T follicular helper cell (primary cell): ENCODE measurements around the gene PPP1R15A.
A peak's percentile ranks its signal among the peaks of the same experiment; 100 is the strongest.
"Not testable (repeated sequence)": the region's sequence is repeated elsewhere in the genome, so short reads cannot be mapped to it uniquely, and the experiment has no call there.

ENCODE experiments used
- DNase-seq: peaks from one replicate; pipeline ENCODE4 v3.0.0-alpha.2; 2020; ENCODE audit warnings: low read depth

PPP1R15A gene

GRCh38 chr19:48881741-48882657 is 9.8 kb downstream of the PPP1R15A start:
- no peak for DNase-seq

- no peak for DNase-seq
Measured at GRCh38 chr19:48883726-48884125, 11.5 kb downstream of the PPP1R15A start.

GRCh38 chr19:48887861-48888612 is 15.8 kb downstream of the PPP1R15A start:
- DNase-seq, result no peak

GRCh38 chr19:48889496-48889895 is 17.3 kb downstream of the PPP1R15A start:
- DNase-seq, result not testable (repeated sequence)

- DNase-seq, result no peak
Measured at GRCh38 chr19:48890551-48890950, 18.3 kb downstream of the PPP1R15A start.

GRCh38 chr19:48895226-48895625 is 23.0 kb downstream of the PPP1R15A start:
- DNase-seq, result no peak

- DNase-seq, result no peak
Measured at GRCh38 chr19:48896191-48896720, 24.0 kb downstream of the PPP1R15A start.

GRCh38 chr19:48897181-48897580 is 25.0 kb downstream of the PPP1R15A start:
- DNase-seq, result no peak

- DNase-seq, result not testable (repeated sequence)
Measured at GRCh38 chr19:48899386-48899749, 27.1 kb downstream of the PPP1R15A start.

GRCh38 chr19:48899781-48900476 is 27.7 kb downstream of the PPP1R15A start, which contains the start of gene NUCB1:
TSS of gene NUCB1 (plus strand) at chr19:48900312. CDS start at chr19:48900797, 485 bp downstream.
- peak; percentile 99 for DNase-seq

GRCh38 chr19:48900477-48901406 is 28.5 kb downstream of the PPP1R15A start:
- DNase-seq, result no peak

- not testable (repeated sequence) for DNase-seq
Measured at GRCh38 chr19:48902291-48902690, 30.1 kb downstream of the PPP1R15A start.

- not testable (repeated sequence) for DNase-seq
Measured at GRCh38 chr19:48903788-48904187, 31.6 kb downstream of the PPP1R15A start.

GRCh38 chr19:48905664-48906063 is 33.4 kb downstream of the PPP1R15A start:
- no peak for DNase-seq

- DNase-seq, result no peak
Measured at GRCh38 chr19:48906324-48906723, 34.1 kb downstream of the PPP1R15A start.

GRCh38 chr19:48907671-48908070 is 35.5 kb downstream of the PPP1R15A start:
- DNase-seq, result no peak

GRCh38 chr19:48909424-48910077 is 37.3 kb downstream of the PPP1R15A start:
- not testable (repeated sequence) for DNase-seq

- no peak for DNase-seq
Measured at GRCh38 chr19:48910803-48911202, 38.6 kb downstream of the PPP1R15A start.

- no peak for DNase-seq
Measured at GRCh38 chr19:48913114-48913889, 41.1 kb downstream of the PPP1R15A start.
